ENCODE data around the gene GRM1.

GRM1 gene

DNA sequence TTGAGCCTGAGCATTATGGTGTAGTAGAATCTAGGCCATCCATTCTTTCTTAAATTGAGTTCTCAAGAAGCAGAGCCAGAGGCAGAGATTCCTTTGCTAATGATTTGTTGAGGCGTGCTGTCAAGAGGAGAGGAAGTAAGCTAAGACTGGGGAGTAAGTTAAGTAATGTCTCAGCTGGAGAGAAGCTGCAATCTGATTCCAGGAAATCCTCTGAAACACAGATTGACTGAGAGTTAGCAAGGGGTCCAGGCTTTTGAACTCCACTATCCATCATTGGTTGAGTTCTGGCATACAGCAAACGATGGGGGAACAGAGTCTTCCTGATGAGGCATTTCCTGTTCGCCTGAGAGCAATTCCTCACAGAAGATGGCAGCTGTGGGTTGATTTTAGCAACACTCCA lies 307.3 kb downstream of the GRM1 start:
- TF ChIP-seq, protein P1, sequence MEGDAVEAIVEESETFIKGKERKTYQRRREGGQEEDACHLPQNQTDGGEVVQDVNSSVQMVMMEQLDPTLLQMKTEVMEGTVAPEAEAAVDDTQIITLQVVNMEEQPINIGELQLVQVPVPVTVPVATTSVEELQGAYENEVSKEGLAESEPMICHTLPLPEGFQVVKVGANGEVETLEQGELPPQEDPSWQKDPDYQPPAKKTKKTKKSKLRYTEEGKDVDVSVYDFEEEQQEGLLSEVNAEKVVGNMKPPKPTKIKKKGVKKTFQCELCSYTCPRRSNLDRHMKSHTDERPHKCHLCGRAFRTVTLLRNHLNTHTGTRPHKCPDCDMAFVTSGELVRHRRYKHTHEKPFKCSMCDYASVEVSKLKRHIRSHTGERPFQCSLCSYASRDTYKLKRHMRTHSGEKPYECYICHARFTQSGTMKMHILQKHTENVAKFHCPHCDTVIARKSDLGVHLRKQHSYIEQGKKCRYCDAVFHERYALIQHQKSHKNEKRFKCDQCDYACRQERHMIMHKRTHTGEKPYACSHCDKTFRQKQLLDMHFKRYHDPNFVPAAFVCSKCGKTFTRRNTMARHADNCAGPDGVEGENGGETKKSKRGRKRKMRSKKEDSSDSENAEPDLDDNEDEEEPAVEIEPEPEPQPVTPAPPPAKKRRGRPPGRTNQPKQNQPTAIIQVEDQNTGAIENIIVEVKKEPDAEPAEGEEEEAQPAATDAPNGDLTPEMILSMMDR (IDR thresholded peaks at IDR 0.05; ENCODE audit: insufficient read depth, low read depth, low read length, missing control alignments) = no peak
- no peak overlapping the region for H3K4me3 ChIP-seq (ENCODE audit: low read depth, low read length)
- no peak for DNase-seq (ENCODE audit: low read depth)

- TF ChIP-seq, protein P1 (IDR thresholded peaks at IDR 0.05; ENCODE audit: insufficient read depth, low read depth, low read length, missing control alignments) = no peak
- H3K4me3 ChIP-seq (ENCODE audit: low read depth, low read length) = no peak overlapping the region
- DNase-seq (ENCODE audit: low read depth) = no peak
Observed at GRCh38 chr6:146337376-146337775, 308.5 kb downstream of the GRM1 start.

DNA sequence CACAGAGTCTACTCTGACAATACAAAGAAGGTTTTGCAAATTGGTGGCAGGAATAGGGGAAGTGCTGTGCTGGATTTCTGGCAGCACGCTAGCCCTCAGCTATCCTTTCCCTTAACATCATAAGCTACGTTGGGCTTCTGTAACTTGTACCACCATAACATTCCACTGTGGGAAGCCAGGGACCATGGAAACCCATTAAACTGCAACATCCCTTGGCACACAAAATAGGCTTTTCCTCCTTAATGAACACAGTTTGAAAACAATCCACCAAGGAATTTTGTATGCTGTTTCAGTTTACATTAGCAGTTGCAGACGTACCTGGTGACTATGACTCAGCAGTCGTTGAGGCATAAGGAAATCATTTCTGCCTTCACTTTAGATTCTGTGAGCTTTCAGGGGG lies 310.9 kb downstream of the GRM1 start:
- TF ChIP-seq, protein P1 (IDR thresholded peaks at IDR 0.05; ENCODE audit: insufficient read depth, low read depth, low read length, missing control alignments) = no peak
- no peak for DNase-seq (ENCODE audit: low read depth)
- H3K4me3 ChIP-seq (ENCODE audit: low read depth, low read length) = no peak overlapping the region

GRCh38 chr6:146341493-146342230 lies 312.8 kb downstream of the GRM1 start:
- H3K4me3 ChIP-seq (ENCODE audit: low read depth, low read length) = no peak overlapping the region
- TF ChIP-seq, protein P1 (IDR thresholded peaks at IDR 0.05; ENCODE audit: insufficient read depth, low read depth, low read length, missing control alignments) = no peak
- no peak for DNase-seq (ENCODE audit: low read depth)

GRCh38 chr6:146345598-146345997 lies 316.7 kb downstream of the GRM1 start:
- DNase-seq (ENCODE audit: low read depth) = no peak
- H3K4me3 ChIP-seq (ENCODE audit: low read depth, low read length) = no peak overlapping the region
- TF ChIP-seq, protein P1 (IDR thresholded peaks at IDR 0.05; ENCODE audit: insufficient read depth, low read depth, low read length, missing control alignments) = no peak

GRCh38 chr6:146347090-146347489 lies 318.2 kb downstream of the GRM1 start:
- DNase-seq (ENCODE audit: low read depth) = no peak
- TF ChIP-seq, protein P1 (IDR thresholded peaks at IDR 0.05; ENCODE audit: insufficient read depth, low read depth, low read length, missing control alignments) = no peak
- no peak overlapping the region for H3K4me3 ChIP-seq (ENCODE audit: low read depth, low read length)

DNA sequence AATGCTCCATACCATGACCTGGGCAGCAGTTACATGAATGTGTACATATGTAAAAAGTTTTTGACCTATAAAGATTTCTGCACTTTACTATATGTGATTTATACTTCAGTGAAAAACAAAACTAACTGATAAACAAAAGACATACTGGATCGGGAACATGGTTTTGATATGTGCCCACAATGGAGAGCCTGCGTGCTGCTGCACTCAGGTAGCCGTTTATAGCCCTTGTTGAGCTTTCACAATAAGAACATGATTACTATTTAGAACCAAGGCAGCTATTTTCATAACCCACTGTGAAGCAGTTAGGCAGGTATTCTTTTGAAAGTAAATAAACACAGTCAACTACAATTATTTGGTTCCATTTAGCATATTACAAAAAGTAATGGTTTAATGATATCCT lies 318.8 kb downstream of the GRM1 start:
- no peak overlapping the region for H3K4me3 ChIP-seq (ENCODE audit: low read depth, low read length)
- DNase-seq (ENCODE audit: low read depth) = no peak
- TF ChIP-seq, protein P1 (IDR thresholded peaks at IDR 0.05; ENCODE audit: insufficient read depth, low read depth, low read length, missing control alignments) = no peak

Data from GM12865 (cell line).